ENCODE measurements around the gene TRIAP1. TPM values are rescaled to one million over a fixed set of nuclear protein-coding genes. Genes with fewer than 3 reads are reported as not detected.

Gene TRIAP1
- total RNA-seq, 1 donor from 2014 or later: 36.8 TPM

Other genes starting within 250 kb of the TRIAP1 start
- gene RPLP0, start 245.3 kb downstream of the TRIAP1 start, total RNA-seq: 2,950 and 3,019 TPM in 2 replicates
- gene PXN, start 180.7 kb downstream of the TRIAP1 start, total RNA-seq: 44.4 and 45.4 TPM in 2 replicates
- gene RNU4-2, start 154.5 kb downstream of the TRIAP1 start, total RNA-seq: 5,714 and 6,075 TPM in 2 replicates
- 2,603 and 2,662 TPM in 2 replicates for gene RNU4-1, start 153.1 kb downstream of the TRIAP1 start, total RNA-seq
- 2.0 and 2.2 TPM in 2 replicates for gene SIRT4, start 144.1 kb downstream of the TRIAP1 start, total RNA-seq
- gene PLA2G1B, start 118.6 kb downstream of the TRIAP1 start, total RNA-seq: not detected in 2 replicates
- gene MSI1, start 77.2 kb downstream of the TRIAP1 start, total RNA-seq: 1.4 and 3.5 TPM in 2 replicates
- 328 and 333 TPM in 2 replicates for gene COX6A1, start 8.3 kb downstream of the TRIAP1 start, total RNA-seq
- gene GATC, start 60 bp upstream of the TRIAP1 start, total RNA-seq: 30.4 and 38.0 TPM in 2 replicates
- gene SRSF9, start 23.4 kb upstream of the TRIAP1 start, total RNA-seq: 248 and 251 TPM in 2 replicates
- gene DYNLL1, start 49.7 kb upstream of the TRIAP1 start, total RNA-seq: 323 and 329 TPM in 2 replicates
- gene COQ5, start 82.8 kb upstream of the TRIAP1 start, total RNA-seq: 29.3 and 29.9 TPM in 2 replicates
- 177 and 200 TPM in 2 replicates for gene RNF10, start 88.0 kb upstream of the TRIAP1 start, total RNA-seq
- gene POP5, start 135.0 kb upstream of the TRIAP1 start, total RNA-seq: 64.3 and 65.7 TPM in 2 replicates
- 0.27 and 0.41 TPM in 2 replicates for gene CABP1, start 194.2 kb upstream of the TRIAP1 start, total RNA-seq
- gene MLEC, start 240.8 kb upstream of the TRIAP1 start, total RNA-seq: 136 and 142 TPM in 2 replicates

Measured in activated T-helper 2 cell treated with anti-CD3 and anti-CD28 coated beads, Interferon-gamma antibody, Interleukin-2, Interleukin-4, amounts not matched to agents 10 μg/mL and 5 μg/mL and 100 μg/mL, durations not matched to agents 14 hours and 24 hours and 36 hours (primary cell).